ENCODE measurements around the gene CCDC89.

CCDC89 gene

DNA sequence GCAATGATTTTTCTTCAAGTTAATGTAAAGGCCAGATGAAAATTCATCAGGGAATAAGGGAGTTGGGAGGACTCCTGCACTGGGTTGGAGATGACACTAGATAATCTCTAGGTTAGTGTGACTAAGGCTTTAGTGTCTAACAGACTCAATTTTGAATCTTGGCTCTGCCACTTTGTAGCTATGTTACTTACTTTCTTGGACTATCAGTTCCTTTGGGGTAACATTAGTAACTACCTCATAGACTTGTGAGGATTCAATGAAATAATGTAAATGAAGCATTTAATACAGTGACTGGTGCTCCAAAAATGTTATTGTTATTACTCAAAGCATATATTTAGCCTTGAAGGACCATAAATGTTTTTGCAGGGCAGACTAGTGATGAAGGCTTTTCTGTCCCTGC, 9.6 kb upstream of the CCDC89 start:
- TF ChIP-seq, protein P1, sequence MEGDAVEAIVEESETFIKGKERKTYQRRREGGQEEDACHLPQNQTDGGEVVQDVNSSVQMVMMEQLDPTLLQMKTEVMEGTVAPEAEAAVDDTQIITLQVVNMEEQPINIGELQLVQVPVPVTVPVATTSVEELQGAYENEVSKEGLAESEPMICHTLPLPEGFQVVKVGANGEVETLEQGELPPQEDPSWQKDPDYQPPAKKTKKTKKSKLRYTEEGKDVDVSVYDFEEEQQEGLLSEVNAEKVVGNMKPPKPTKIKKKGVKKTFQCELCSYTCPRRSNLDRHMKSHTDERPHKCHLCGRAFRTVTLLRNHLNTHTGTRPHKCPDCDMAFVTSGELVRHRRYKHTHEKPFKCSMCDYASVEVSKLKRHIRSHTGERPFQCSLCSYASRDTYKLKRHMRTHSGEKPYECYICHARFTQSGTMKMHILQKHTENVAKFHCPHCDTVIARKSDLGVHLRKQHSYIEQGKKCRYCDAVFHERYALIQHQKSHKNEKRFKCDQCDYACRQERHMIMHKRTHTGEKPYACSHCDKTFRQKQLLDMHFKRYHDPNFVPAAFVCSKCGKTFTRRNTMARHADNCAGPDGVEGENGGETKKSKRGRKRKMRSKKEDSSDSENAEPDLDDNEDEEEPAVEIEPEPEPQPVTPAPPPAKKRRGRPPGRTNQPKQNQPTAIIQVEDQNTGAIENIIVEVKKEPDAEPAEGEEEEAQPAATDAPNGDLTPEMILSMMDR (IDR thresholded peaks at IDR 0.05) = no peak
- Histone ChIP-seq H3K27ac (no peak overlapping the region), H3K4me3 (no peak overlapping the region)
- no peak for DNase-seq (ENCODE audit: low spot score)

DNA sequence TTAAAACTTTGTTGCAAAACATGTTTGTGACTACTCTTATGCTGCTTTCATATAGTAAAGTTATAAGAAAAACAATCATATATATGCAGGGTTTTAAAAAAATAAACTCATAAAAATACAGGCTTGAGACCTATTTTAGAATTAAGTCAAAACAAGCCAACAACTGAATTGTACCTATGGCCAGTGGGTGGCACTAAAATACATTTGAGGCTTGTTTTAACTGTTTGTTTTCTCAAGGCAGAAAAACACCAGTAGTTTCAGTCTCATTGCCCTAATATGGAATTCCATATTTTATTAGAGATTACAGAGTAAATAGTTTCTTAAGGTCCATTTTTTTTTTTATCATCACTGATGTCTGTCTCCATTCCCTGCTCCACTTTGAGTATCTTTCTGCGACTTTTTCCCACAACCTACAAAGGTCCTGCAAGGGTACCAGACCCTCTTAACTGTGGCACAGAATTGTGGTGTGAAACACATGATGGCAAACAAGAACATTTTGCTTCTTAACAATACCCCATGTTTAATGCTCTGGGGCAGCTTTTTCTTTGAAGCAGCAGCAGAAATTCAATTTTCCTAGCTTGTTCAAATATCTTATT, 8.5 kb upstream of the CCDC89 start:
- no peak overlapping the region for H3K4me3 ChIP-seq
- DNase-seq (ENCODE audit: low spot score) = no peak
- H3K27ac ChIP-seq = no peak overlapping the region
- TF ChIP-seq, protein P1 (IDR thresholded peaks at IDR 0.05) = peak; percentile 40

DNA sequence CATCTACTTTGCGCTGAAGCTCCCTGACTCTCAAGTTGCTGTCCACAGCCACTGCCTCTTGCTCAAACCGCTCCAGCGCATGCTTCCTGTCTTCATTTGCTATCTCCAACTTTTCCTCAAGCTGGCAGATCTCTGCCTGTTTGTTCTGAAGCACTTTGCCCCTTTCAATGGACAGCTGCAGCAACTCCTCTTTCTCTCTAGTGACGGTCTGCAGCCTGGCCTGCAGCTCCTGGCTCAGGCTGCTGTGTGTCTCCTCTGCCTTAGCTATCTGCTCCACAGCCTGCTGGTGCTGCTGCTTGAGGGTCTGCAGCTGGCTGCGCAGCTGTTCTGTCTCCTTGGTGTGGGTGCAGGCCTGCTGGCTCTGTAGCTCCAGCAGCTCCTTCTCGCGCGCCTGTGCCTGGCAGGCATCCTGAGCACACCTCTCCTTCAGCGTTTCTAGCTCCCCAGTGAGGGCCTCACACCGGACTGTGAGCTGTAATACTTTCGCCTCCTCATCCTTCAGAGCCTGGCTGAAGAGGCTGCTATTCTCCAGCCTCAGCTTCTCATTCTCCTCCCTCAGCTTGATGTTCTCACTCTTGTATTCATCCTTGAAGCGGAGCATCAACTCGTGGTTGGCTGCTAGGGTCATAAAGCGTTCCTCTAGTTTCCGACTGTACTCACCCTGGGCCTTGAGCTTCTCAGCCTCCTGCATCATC, 723 bp downstream of the CCDC89 start:
- TF ChIP-seq, protein P1 (IDR thresholded peaks at IDR 0.05) = no peak
- Histone ChIP-seq H3K27ac (peak overlapping the region; percentile 61 to 79), H3K4me3 (peak overlapping the region; percentile 67)
- peak; percentile 72 for DNase-seq (ENCODE audit: low spot score)

DNA sequence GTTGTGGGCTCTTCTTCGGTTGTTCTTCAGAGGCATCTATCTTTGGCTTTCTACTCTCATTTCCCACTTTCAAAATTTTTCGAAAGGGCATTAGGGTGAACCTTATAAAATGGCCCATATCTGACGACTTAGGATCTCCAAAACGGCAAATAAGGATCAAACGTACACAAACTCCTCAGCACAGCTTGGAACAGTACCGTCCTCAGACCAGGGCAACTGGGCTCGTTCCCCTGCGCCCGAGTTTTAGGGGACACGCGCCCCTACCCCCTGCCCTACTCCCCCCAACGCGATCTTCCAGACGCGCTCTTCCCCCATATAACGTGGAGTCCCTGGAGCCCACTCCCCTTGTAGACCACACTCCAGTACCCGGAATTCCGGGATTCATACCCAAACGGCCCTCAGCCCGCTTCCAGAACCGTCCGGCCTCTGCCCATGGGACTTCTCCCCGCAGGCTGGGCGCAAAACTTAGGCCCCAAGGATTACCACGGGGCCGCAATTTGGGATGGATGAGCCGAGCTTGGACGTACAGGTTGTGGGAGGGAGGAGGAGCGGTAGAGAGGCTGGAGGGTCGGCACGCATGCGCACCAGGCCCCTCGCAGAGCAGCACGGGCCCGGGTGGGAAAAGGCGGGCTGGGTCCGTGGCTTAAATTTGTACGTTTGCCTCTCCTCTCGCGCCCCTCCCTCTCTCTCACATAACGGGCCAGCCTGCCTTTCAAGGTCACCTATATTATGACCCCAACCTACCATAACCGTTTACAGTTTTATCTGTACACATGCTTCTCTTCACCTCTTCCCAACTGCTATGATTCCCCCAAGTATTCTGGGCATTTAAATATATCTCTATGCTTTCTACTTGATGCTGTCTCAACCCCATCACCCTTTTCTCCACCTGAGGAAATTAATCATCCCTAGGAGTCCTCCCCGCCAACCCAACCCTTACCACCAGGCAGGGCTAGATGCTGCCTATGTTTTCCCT, 3.4 kb downstream of the CCDC89 start:
- peak overlapping the region; percentile 23 to 35 for H3K27ac ChIP-seq
- no peak for DNase-seq (ENCODE audit: low spot score)
- TF ChIP-seq, protein P1 (IDR thresholded peaks at IDR 0.05) = no peak
- H3K4me3 ChIP-seq = peak overlapping the region; percentile 74

DNA sequence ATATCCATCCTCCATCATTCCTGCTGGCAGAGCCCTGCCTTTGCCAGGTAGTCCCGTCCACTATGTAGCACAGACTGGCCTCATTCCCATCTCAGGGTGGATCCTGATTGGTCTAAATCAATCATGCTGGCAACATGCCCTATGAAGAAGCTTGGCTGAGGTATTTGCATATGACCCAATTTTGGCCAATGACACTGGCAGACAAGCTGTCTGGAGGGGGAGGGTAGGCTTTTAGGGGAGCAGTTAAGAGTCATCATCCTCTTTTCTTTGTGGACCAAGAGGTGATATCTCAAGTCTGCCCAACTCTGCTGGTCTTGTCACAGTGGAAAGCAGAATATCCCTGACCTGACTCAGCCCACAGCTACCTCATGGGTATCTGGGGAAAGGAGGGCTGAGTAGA, 5.1 kb downstream of the CCDC89 start:
- Histone ChIP-seq H3K4me3 (no peak overlapping the region), H3K27ac (no peak overlapping the region)
- TF ChIP-seq, protein P1 (IDR thresholded peaks at IDR 0.05) = no peak
- DNase-seq (ENCODE audit: low spot score) = no peak

DNA sequence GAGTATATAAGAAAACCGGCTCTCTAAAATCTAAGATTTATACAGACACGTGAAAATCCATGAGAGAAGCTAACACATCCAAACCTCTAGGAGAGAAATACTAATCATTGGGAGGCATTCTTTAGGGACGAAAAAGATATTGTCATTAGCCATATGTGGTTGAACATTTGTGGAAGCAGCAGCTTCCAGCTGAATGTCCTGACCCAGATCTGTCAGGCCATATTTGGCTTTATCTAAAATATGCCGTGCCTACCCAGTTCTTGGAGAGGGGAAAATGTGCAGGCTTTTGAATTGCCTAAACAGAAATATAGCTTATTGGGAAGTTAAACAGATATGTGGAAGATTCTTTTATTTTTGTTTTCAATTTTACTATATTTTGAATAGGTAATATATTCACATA, 6.4 kb downstream of the CCDC89 start:
- no peak overlapping the region for H3K27ac ChIP-seq
- no peak for DNase-seq (ENCODE audit: low spot score)
- TF ChIP-seq, protein P1 (IDR thresholded peaks at IDR 0.05) = no peak
- H3K4me3 ChIP-seq = no peak overlapping the region
